A673 (cell line): ENCODE results near the gene ZKSCAN4. TPM values are rescaled to one million over a fixed set of nuclear protein-coding genes. Genes with fewer than 3 reads are reported as not detected.

Experiments used
- BruUV-seq: library from RNA; stranded (reverse); fragments of 400-500 nt; replicated peaks from 2 replicates; lab custom pipeline; 2021; lab: Mats Ljungman, UMichigan
- CTCF ChIA-PET: fragments of 300-600 bp; sonication (Branson Sonifier 250); formaldehyde crosslinking; loops from one replicate; lab custom pipeline; 2022; ENCODE audit warnings: antibody characterized with exemption; lab: Charles Lee
- POLR2A ChIA-PET: fragments of 300-600 bp; sonication (Branson Sonifier 250); formaldehyde crosslinking; loops from one replicate; lab custom pipeline; 2022; ENCODE audit warnings: antibody characterized with exemption; ENCODE audit not compliant: low non-redundant PET; lab: Charles Lee
- DNase-seq: peaks from one replicate; pipeline ENCODE4 v3.0.0-alpha.2; 2015; ENCODE audit warnings: low spot score
- H3K27ac ChIP-seq: fragments of 200-600 bp; sonication (generic); 2 replicates; pipeline ENCODE4 v1.5.1; 2016; ENCODE audit warnings: mixed run types, low read depth, mild to moderate bottlenecking, mixed read lengths, antibody characterized with exemption, low read length; ENCODE audit not compliant: poor library complexity, severe bottlenecking
- H3K27me3 ChIP-seq: fragments of 200-600 bp; sonication (generic); replicated peaks from 2 replicates; pipeline ENCODE4 v1.6.1; 2017; ENCODE audit warnings: mixed run types, low read depth, mild to moderate bottlenecking, mixed read lengths, antibody characterized with exemption, low read length; ENCODE audit not compliant: insufficient read depth, poor library complexity
- H3K36me3 ChIP-seq: fragments of 200-600 bp; sonication (generic); 2 replicates; pipeline ENCODE4 v1.6.1; 2016; ENCODE audit warnings: mixed run types, mild to moderate bottlenecking, mixed read lengths, antibody characterized with exemption, low read length; ENCODE audit not compliant: insufficient read depth, poor library complexity, severe bottlenecking
- H3K4me1 ChIP-seq: fragments of 200-600 bp; sonication (generic); 2 replicates; pipeline ENCODE4 v1.6.1; 2017; ENCODE audit warnings: mixed run types, mild to moderate bottlenecking, mixed read lengths, antibody characterized with exemption, low read length; ENCODE audit not compliant: insufficient read depth, poor library complexity, severe bottlenecking
- H3K4me3 ChIP-seq: fragments of 200-600 bp; sonication (generic); 2 replicates; pipeline ENCODE4 v1.5.1; 2016; ENCODE audit warnings: low read depth, mixed run types, mild to moderate bottlenecking, mixed read lengths, low read length; ENCODE audit not compliant: poor library complexity, severe bottlenecking
- H3K9me3 ChIP-seq: fragments of 200-600 bp; sonication (generic); 2 replicates; pipeline ENCODE4 v1.6.1; 2016; ENCODE audit warnings: mixed run types, low read depth, mild to moderate bottlenecking, mixed read lengths, antibody characterized with exemption, low read length; ENCODE audit not compliant: poor library complexity, severe bottlenecking
- EZH2 ChIP-seq: fragments of 200-600 bp; sonication (generic); IDR thresholded peaks from 2 replicates; pipeline ENCODE4 v1.6.1; 2017; ENCODE audit warnings: borderline replicate concordance, low read depth, mild to moderate bottlenecking, mixed read lengths, antibody characterized with exemption, low read length; ENCODE audit not compliant: poor library complexity, severe bottlenecking
- intact Hi-C: fragments of 100-400 bp; cut with micrococcal nuclease; formaldehyde crosslinking; loops from one replicate; pipeline ENCODE4 v1.10.0; 2022; ENCODE audit not compliant: unreplicated experiment
- total RNA-seq: library from RNA; stranded (reverse); gene quantifications from 2 replicates; pipeline ENCODE4 v1.2.3, GENCODE V29; 2021
- TF ChIP-seq, protein P1 (sequence below): fragments of 300-800, 200-600 bp; sonication (generic); conservative IDR thresholded peaks from 2 replicates; pipeline ENCODE4 v1.5.1; 2017; ENCODE audit warnings: low read depth, mild to moderate bottlenecking, antibody characterized with exemption, low read length, moderate library complexity, mixed read lengths

Gene ZKSCAN4
- total RNA-seq, 1 experiment from 2014 or later, result 6.4 TPM

DNA sequence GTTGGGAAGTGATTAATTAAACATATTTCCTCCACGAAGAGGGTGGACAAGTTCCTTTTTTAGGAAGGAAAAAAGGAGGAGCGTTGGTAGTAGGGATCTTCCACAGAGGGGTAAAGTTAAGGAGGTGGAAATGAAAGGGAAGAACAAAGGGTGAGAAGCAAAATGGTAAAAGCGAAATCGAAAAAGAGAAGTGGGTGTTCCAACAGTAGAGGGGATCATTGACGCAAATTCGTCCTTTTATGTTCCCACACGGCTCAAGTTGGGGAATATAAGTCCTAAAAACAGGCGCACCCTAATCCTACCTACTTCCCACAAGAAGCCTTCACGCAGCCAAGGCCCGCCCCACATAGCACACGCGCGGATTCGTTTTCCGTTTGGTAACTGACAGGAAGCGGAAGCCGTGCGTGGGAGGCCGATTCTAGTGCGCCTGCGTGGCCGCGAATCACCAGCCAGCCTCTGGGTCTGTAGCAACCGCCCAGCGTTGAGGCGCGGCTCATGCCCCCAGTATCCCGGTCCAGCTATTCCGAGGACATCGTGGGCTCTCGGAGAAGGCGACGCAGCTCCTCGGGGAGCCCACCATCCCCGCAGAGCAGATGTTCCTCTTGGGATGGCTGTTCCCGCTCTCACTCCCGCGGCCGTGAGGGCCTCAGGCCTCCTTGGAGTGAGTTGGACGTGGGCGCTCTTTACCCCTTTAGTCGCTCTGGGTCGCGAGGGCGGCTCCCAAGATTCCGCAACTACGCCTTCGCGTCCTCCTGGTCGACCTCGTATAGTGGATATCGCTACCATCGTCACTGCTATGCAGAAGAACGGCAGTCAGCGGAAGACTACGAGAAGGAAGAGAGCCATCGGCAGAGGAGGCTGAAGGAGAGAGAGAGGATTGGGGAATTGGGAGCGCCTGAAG is 7.1 kb upstream of the ZKSCAN4 start, which contains the start of gene NKAPL:
Gene NKAPL, plus strand, starts transcription at position 421 of the 901 bp plus-strand sequence. Its CDS starts 75 bp downstream, at position 496.
- no TSS peak for BruUV-seq

DNA sequence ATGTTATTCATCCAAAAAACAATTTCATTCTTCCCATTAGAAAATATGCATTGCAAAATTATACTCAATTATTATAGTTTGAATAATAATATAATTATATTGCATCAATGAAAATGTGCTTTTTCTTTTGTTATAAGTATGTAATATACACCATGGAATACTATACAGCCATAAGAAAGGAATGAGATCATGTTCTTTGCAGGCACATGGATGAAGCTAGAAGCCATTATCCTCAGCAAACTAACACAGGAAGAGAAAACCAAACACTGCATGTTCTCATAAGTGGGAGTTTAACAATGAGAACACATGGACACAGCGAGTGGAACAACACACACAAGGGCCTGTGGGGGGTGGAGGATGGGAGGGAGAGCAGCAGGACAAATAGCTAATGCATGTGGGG is 5.0 kb upstream of the ZKSCAN4 start:
- ChIA-PET CTCF (no interaction called here), POLR2A (no interaction called here)
- Histone ChIP-seq H3K9me3 (no peaks in the 10 kb centered on the region), H3K36me3 (no peaks in the 10 kb centered on the region), H3K27me3 (no peaks in the 10 kb centered on the region), H3K4me1 (no peaks in the 10 kb centered on the region), H3K4me3 (no peak overlapping the region), H3K27ac (no peak overlapping the region)
- no TSS peak for BruUV-seq
- TF ChIP-seq, protein P1, sequence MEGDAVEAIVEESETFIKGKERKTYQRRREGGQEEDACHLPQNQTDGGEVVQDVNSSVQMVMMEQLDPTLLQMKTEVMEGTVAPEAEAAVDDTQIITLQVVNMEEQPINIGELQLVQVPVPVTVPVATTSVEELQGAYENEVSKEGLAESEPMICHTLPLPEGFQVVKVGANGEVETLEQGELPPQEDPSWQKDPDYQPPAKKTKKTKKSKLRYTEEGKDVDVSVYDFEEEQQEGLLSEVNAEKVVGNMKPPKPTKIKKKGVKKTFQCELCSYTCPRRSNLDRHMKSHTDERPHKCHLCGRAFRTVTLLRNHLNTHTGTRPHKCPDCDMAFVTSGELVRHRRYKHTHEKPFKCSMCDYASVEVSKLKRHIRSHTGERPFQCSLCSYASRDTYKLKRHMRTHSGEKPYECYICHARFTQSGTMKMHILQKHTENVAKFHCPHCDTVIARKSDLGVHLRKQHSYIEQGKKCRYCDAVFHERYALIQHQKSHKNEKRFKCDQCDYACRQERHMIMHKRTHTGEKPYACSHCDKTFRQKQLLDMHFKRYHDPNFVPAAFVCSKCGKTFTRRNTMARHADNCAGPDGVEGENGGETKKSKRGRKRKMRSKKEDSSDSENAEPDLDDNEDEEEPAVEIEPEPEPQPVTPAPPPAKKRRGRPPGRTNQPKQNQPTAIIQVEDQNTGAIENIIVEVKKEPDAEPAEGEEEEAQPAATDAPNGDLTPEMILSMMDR, result no peak
- no peak for TF ChIP-seq EZH2
- DNase-seq, result no peak
- intact Hi-C loops, result loop anchor here (10.0 kb wide), 1 partner anchor 122 kb away; no protein-coding TSS in a partner anchor

More for the DNA sequence above, 7.1 kb upstream of the ZKSCAN4 start, which contains the start of gene NKAPL:
- Histone ChIP-seq H3K27me3 (no peaks in the 10 kb centered on the region), H3K4me1 (no peaks in the 10 kb centered on the region), H3K4me3 (no peak within 1 kb of the TSS), H3K27ac (no peak within 1 kb of the TSS), H3K9me3 (no peaks in the 10 kb centered on the region), H3K36me3 (no peaks in the 10 kb centered on the region)
- ChIA-PET POLR2A (no interaction called here), CTCF (no interaction called here)
- intact Hi-C loops, result loop anchor here (10.0 kb wide), 1 partner anchor 124 kb away; no protein-coding TSS in a partner anchor
- no peak for TF ChIP-seq EZH2
- TF ChIP-seq, protein P1, result no peak
- DNase-seq, result no peak

DNA sequence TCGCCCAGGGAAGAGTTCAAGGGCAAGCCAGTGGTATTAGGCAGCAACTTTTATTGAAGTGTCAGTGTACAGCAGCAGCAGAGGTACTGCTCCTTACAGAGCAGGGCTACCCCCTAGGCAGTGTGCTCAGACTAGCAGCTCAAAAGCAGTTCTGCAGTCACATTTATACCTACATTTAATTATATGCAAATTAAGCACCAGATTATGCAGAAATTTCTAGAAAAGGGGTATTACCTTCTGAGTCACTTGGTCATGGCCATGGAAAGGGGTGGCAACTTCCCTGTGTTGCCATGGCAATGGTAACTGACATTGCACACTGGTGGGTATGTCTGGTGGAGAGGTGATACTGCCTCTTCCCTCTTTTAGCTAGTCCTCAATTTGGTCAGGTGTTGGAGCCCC is 2.1 kb upstream of the ZKSCAN4 start:
- no peaks in the 10 kb centered on the region for H3K27me3 ChIP-seq
- no peaks in the 10 kb centered on the region for H3K9me3 ChIP-seq
- CTCF ChIA-PET, result no interaction called here
- no TSS peak for BruUV-seq
- no peak for DNase-seq
- intact Hi-C loops, result loop anchor here (10.0 kb wide), 1 partner anchor 119 kb away; no protein-coding TSS in a partner anchor
- H3K36me3 ChIP-seq, result no peaks in the 10 kb centered on the region
- no peak overlapping the region for H3K27ac ChIP-seq
- H3K4me3 ChIP-seq, result no peak overlapping the region
- peaks cover 6% of the 10 kb centered on the region for H3K4me1 ChIP-seq
- TF ChIP-seq, protein P1, result no peak
- no peak for TF ChIP-seq EZH2
- POLR2A ChIA-PET, result interaction anchor here (0.7 kb wide), 1 partner anchor 113 kb away, joined by 7 read pairs; no protein-coding TSS in a partner anchor
